Measurements from ENCODE around the gene KLF2.

DNA sequence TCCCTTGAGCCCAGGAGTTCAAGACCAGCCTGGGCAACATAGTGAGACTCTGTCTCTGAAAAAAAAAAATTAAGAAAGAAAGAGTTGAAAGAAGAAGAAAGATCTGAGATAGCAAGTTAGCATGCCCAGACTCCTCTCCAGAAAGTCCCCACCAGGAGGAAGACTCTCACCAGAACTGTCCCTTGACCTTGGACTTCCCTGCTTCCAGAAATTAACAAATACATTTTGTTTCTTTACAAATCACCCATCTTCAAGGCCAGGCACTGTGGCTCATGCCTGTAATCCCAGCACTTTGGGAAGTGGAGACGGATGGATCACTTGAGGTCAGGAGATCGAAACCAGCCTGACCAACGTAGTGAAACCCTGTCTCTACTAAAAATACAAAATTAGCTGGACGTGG, 44.3 kb upstream of the KLF2 start:
- TF ChIP-seq POLR2AphosphoS5 (IDR thresholded peaks at IDR 0.05; ENCODE audit: insufficient read depth in 1 of 2, low read depth in 1 of 2) (no peak), POLR2A (IDR thresholded peaks at IDR 0.05) (no peak)
- TF ChIP-seq, protein P1, sequence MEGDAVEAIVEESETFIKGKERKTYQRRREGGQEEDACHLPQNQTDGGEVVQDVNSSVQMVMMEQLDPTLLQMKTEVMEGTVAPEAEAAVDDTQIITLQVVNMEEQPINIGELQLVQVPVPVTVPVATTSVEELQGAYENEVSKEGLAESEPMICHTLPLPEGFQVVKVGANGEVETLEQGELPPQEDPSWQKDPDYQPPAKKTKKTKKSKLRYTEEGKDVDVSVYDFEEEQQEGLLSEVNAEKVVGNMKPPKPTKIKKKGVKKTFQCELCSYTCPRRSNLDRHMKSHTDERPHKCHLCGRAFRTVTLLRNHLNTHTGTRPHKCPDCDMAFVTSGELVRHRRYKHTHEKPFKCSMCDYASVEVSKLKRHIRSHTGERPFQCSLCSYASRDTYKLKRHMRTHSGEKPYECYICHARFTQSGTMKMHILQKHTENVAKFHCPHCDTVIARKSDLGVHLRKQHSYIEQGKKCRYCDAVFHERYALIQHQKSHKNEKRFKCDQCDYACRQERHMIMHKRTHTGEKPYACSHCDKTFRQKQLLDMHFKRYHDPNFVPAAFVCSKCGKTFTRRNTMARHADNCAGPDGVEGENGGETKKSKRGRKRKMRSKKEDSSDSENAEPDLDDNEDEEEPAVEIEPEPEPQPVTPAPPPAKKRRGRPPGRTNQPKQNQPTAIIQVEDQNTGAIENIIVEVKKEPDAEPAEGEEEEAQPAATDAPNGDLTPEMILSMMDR (IDR thresholded peaks at IDR 0.05): no peak
